Epithelial cell of proximal tubule (primary cell): Measurements from ENCODE around the gene ATP2A1. TPM values are rescaled to one million over a fixed set of nuclear protein-coding genes. Genes with fewer than 3 reads are reported as not detected.
"Not testable (repeated sequence)": the region's sequence is repeated elsewhere in the genome, so short reads cannot be mapped to it uniquely, and the experiment has no call there.

Experiments
- DNase-seq: peaks from one replicate; pipeline ENCODE4 v3.0.0-alpha.2; 2011; ENCODE audit warnings: low read depth
- H3K4me3 ChIP-seq: 2 replicates; pipeline ENCODE4 v1.5.1; 2011; ENCODE audit warnings: low read depth, mild to moderate bottlenecking, low read length
- CTCF ChIP-seq: conservative IDR thresholded peaks from 2 replicates; pipeline ENCODE4 v1.5.1; 2012; ENCODE audit warnings: low read depth, mild to moderate bottlenecking, low read length
- total RNA-seq: library from RNA; depleted of rRNA; stranded (reverse); fragments of >200 nt; gene quantifications from 2 replicates; pipeline ENCODE4 v1.2.3, GENCODE V29; 2015

The ATP2A1 gene
- total RNA-seq, 1 donor from 2014 or later, result 0.92 TPM

- H3K4me3 ChIP-seq, result no peak overlapping the region
- no peak for DNase-seq
- TF ChIP-seq CTCF, result no peak
These were observed 19.0 kb upstream of the ATP2A1 start for GRCh38 chr16:28859326-28859725.

GRCh38 chr16:28863929-28864793 lies 14.1 kb upstream of the ATP2A1 start:
- H3K4me3 ChIP-seq, result peak overlapping the region; percentile 96
- DNase-seq, result no peak
- TF ChIP-seq CTCF, result no peak

- TF ChIP-seq CTCF, result no peak
- H3K4me3 ChIP-seq, result peak overlapping the region; percentile 96
- no peak for DNase-seq
These were observed 13.1 kb upstream of the ATP2A1 start for GRCh38 chr16:28865001-28865688.

- DNase-seq, result no peak
- no peak overlapping the region for H3K4me3 ChIP-seq
- no peak for TF ChIP-seq CTCF
These were observed 12.4 kb upstream of the ATP2A1 start for GRCh38 chr16:28865722-28866453.

- H3K4me3 ChIP-seq, result no peak overlapping the region
- DNase-seq, result no peak
- TF ChIP-seq CTCF, result no peak
These were observed 11.9 kb upstream of the ATP2A1 start for GRCh38 chr16:28866454-28866804.

- no peak for DNase-seq
- TF ChIP-seq CTCF, result no peak
- H3K4me3 ChIP-seq, result no peak overlapping the region
These were observed 11.0 kb upstream of the ATP2A1 start for GRCh38 chr16:28867241-28867640.

- DNase-seq, H3K4me3 ChIP-seq: not testable (repeated sequence)
These were observed 10.6 kb upstream of the ATP2A1 start for GRCh38 chr16:28867646-28868045.
